Measurements from ENCODE around the gene RHEBL1.

DNA sequence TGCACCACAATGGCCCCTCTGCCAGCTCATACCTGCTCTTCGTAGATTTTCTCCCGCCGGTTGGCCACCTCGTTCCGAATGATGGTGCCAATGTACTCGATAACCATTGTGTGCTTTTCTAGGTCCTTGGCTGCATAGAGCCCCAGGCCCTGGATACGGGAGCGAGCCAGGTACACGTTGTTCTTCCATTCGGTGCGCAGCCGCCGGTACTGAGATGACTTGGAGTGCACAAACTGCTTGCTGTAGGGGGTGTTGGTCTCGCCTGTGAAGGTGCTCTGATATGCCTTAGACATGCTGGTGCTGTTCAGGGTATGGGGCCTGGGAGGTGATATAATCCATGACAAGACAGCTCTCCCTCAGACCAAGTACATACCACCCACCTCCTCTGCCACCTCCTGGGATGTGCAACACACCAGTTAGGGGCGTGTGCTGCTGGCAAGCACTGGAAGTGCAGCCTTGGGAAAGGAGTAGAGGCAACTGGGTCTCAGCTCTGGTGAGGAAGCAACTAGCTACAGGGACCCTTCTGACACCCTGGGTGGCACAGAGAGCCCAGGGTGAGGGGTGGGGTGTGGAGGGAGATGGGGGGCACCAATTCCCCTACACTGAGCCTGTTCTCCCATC is 47.1 kb downstream of the RHEBL1 start:
- TF ChIP-seq YY1 (IDR thresholded peaks at IDR 0.05; ENCODE audit: low read depth) (no peak), RAD21 (IDR thresholded peaks at IDR 0.05; ENCODE audit: low read depth) (no peak), EGR1 (IDR thresholded peaks at IDR 0.05) (no peak)

Data from Ishikawa (cell line).